GM18505 (cell line): ENCODE data around the gene C3orf80.
"Not testable (repeated sequence)": the region's sequence is repeated elsewhere in the genome, so short reads cannot be mapped to it uniquely, and the experiment has no call there.

ENCODE experiments used
- ATAC-seq: cut with Tn5 transposase; IDR thresholded peaks from one replicate; pipeline ENCODE4 v1.9.1; 2021; ENCODE audit not compliant: unreplicated experiment
- POLR2A ChIP-seq: IDR thresholded peaks from 4 replicates; pipeline ENCODE4 v1.6.1; 2011; ENCODE audit warnings: borderline replicate concordance; ENCODE audit not compliant: insufficient read depth, insufficient read length; ENCODE audit errors: extremely low read depth

The C3orf80 gene

DNA sequence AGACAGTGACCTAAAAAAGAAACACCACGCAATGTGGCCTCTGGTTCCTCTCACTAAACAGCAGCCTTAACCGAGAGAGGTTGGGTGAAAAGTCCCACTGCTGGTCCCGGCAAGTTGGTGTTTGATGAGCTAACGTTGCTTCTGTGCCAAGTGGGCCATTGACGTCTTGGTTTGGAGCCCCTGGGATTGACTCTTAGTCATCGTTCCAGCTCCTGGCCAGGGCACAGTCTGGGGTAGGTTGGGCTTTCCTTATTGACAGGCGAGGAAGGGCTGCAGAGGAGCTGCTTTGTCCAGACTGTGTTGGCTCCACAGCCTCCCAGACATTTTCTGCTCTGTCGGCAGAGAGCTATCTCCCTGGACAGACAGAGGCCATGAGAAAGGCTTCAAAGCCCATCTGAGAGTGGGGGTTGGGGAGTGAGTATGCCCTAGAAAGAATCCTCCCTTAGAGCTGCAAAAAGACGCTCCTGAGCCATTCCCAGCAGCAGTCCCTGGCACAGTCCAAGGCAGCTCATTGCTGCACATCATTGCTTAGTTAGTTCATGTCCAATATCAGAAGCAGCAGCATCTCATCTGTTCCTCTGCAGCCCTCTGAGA is 28.6 kb upstream of the C3orf80 start:
- ATAC-seq = no peak
- TF ChIP-seq POLR2A = no peak

DNA sequence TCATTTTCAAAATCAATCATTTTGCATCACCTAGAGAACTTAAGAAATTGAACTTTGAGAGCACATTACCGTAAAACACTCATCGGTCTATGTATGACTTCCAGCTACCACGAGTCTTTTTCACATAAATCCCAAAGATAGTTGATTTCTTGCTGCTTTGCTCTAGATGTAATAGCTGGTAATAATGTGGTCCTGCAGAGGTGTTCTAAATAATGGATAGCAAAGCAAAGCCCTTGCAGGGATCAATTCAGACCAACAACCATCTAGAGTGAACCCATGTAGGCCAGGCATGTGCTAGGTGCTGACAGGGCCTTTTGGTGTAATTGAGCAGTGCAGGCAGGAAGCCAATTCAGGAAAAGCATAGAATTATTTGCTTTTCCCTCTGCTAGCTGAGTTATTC is 26.1 kb upstream of the C3orf80 start:
- no peak for ATAC-seq
- no peak for TF ChIP-seq POLR2A

DNA sequence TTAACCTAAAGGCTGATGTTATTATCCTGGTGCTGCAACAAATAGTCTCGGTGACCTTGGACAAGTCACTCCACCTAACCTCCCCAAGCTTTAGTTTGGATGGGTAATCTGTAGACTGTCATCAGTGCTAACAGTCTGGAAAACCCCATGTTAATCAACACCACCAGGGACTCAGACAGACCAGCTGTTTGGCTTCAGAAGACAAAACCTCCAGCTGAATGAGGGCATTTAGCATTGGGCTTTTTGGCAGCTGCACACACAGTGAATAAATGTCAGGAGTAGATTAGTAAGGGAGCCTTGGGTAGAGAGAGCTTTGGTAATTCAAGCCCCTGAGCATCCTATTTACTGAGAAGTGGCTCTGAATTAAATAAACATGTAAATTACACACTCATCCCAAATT is 24.9 kb upstream of the C3orf80 start:
- no peak for TF ChIP-seq POLR2A
- ATAC-seq = no peak

DNA sequence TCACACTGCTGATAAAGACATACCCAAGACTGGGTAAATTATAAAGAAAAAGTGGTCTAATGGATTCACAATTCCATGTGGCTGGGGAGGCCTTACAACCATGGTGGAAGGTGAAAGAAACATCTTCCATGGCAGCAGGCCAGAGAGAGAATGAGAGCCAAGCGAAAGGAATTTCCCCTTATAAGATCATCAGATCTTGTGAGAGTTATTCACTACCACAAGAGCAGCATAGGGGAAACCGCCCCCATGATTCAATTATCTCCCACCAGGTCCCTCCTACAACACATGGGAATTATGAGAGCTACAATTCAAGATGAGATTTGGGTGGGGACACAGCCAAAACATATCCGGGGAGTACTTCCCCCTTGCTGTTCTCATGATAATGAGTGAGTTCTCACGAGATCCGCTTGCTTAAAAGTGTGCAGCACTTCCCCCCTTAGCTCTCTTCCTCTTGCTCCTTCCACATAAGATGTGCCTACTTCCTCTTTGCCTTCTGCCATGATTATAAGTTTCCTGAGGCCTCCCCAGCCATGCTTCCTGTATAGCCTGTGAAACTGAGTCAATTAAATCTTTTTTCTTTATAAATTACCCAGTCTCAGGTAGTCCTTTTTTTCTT is 20.7 kb upstream of the C3orf80 start:
- ATAC-seq = not testable (repeated sequence)

DNA sequence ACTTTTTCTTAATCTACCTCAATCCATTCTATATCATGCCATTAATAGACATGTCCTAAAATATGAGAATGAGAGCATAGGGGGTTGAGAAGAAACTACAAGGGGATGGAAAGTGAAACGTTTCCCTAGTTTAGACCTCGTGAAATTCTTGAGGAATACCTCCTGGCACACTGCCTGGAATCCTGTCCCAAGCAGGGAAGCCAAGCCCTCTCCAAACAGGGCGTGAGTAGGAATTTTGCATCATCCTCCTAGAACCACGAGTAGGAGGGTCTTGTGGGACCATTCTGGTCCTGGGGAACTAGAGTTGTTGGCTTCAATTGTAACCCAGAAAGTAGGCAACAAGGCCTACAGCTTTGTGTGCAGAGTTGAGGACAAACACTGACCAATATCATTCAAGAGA is 19.6 kb upstream of the C3orf80 start:
- no peak for ATAC-seq
- TF ChIP-seq POLR2A = no peak

DNA sequence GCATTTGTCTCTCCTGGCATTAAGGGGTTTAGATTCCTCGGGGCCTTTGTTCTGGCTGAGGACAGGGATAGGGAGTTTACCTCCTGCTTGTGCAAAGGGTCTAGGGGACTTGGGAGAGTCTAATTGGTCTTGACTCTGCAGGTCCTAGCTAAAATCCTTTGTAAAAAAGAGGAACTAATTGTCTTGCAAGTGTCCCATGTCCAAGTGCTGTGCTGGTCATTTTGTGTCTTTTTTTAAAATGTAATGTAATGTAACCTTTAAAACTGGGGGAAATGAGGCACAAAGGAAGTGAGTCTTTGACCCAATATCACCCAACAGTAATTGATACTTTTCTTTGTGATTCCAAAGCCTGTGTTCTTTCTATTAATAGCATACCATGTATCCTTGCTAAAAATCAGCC is 14.9 kb upstream of the C3orf80 start:
- no peak for ATAC-seq
- no peak for TF ChIP-seq POLR2A

DNA sequence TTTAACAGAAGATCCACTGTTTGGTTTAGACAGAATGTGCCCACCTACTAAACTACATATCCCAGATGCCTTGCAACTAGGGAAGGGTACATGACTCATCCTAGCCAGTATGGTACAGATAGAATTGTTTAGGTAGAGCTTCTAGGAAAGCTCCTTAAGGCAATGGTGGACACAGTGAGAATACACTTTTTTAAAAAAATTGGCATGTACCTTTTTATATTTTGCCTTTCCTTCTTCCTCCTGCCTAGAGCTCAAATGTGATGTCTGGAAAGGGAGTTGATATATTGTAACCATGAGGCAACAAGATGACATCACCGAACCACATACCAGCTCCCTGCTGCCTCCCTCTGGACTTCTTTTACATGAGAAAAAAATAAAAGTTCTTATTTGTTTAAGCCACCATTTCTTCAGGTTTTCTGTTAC is 14.4 kb upstream of the C3orf80 start:
- TF ChIP-seq POLR2A = no peak
- no peak for ATAC-seq

DNA sequence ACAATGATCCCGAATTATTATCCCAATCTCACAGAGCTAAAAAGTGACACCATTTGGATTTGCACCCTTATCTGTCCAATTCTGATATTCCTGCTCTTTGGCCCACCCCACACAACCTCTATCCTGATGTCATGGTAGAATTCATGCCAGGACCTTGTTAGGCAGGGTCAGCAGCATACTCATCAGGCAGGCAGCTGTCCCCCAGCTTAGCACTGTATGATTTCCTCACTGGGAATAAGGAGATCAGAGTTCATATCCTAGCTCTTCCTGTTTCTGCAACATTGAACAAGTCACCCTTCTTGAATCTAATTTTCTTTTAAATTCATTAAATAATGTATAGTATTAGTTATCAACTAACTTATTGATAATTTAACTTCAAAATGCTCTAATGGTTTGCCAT is 12.0 kb upstream of the C3orf80 start:
- no peak for ATAC-seq
- TF ChIP-seq POLR2A = no peak

DNA sequence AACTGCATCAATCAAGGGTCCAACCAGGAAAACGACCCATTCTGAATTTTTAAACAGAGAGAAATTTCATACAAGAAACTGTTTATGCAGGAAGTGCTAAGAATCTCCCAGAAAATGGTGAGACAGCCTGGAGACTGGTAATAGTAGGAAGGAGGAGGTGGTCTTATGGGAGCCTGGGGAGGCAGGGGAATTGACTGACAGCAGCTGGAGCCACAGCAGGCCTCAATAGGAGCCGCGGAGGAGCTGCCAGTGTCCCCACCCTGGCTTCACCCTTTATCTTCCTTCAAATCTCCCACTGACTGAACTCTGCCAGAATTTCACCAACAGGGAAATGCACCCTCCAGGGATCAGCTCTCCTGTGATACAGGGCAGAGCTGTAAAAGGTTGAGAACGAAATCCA is 7.5 kb upstream of the C3orf80 start:
- ATAC-seq = no peak
- TF ChIP-seq POLR2A = no peak

DNA sequence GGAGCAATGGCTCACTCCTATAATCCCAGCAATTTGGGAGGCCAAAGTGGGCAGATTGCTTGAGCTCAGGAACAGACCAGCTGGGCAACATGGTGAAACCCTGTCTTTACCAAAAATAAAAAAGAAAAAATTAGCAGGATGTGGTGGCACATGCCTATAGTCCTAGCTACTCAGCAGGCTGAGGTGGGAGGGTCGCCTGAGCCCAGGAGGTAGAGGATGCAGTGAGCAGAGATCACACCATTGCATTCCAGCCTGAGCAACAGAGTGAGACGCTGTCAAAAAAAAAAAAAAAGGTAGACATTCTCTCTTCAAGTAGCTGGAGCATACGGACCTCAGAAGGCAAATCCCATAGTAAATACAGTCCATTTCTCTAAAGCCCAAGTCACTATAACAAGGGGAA is 7.1 kb upstream of the C3orf80 start:
- TF ChIP-seq POLR2A = no peak
- ATAC-seq = no peak

DNA sequence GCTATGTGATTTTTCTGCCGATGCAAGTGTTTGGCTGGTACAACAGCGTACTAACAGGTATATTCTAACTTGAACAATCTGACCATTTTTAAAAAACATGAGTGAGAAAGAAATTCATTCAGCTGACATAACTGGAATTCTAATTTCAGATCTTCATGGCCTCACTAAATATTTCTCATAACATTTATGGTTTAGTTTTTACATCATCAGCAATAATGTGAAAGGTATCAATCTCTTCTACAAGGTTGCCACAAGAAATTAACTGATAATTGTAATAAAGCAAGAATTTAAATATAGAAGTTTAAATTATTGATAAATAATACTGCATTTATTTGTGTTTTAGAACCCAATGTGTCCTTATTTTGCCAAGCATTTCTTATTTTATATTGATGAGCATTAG is 5.2 kb upstream of the C3orf80 start:
- TF ChIP-seq POLR2A = no peak
- ATAC-seq = no peak

DNA sequence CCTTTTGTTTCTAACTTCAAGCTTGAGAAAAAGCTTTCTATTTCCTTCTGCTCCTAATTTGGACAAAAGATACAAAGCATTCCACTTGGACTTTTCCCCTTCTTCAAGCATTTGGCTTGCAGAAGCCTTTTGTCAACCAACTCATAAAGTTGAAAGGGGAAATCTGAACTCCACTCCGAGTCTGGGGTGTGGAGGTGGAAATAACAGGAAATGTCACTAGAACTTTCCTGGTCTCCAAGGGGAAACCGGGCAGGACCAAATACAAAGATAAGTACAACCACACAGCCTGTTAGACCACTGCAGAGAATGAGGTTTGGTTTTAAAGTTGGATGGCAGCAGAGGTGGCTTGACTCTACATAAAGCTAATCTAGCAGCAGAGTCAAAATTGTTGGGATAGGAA is 4.2 kb upstream of the C3orf80 start:
- TF ChIP-seq POLR2A = no peak
- no peak for ATAC-seq

DNA sequence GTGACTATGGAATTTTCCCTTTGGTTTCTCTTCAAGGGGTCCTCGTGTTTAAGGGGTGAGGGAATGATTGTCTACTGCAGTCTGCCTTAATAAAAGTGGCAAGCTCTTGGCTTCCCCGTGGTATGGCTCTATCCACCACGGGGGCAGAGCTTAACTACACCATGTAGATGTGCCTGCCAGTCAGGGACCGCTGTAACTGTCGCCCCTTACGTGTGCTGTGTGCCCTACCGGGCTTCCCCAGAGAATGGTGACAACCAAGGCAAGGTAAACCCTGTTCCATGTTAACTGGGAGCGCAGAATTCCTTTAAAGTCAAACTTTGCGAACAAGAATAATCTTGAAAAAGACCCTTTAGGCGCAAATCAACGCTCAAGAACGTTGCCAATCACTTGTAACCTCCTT is 966 bp upstream of the C3orf80 start:
- TF ChIP-seq POLR2A = no peak
- no peak for ATAC-seq

DNA sequence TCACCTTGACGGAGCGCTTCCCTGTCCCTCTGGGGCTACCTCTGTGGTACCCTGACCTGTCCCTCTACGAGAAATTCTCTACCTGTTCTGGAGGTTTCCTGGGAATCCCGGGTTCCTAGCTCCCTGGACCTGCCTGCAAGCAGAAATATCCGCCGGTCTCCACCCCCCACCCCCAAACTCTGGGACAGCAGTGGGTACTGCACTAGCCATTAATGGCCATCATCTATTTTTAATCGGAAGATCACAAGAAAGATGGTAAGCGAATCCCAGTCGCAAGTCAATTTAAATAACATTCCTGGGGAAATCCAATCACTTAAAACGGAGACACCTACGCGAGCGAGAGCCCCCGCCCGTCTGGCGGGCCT is 429 bp upstream of the C3orf80 start:
- no peak for ATAC-seq
- TF ChIP-seq POLR2A = no peak
